CD4-positive, alpha-beta T cell treated with Interleukin-6 for 4 hours (primary cell): ENCODE results near the gene TRPM7.

Experiments used
- DNase-seq: peaks from one replicate; pipeline ENCODE4 v3.0.0-alpha.2; 2020; ENCODE audit warnings: mixed read lengths

TRPM7 gene

DNA sequence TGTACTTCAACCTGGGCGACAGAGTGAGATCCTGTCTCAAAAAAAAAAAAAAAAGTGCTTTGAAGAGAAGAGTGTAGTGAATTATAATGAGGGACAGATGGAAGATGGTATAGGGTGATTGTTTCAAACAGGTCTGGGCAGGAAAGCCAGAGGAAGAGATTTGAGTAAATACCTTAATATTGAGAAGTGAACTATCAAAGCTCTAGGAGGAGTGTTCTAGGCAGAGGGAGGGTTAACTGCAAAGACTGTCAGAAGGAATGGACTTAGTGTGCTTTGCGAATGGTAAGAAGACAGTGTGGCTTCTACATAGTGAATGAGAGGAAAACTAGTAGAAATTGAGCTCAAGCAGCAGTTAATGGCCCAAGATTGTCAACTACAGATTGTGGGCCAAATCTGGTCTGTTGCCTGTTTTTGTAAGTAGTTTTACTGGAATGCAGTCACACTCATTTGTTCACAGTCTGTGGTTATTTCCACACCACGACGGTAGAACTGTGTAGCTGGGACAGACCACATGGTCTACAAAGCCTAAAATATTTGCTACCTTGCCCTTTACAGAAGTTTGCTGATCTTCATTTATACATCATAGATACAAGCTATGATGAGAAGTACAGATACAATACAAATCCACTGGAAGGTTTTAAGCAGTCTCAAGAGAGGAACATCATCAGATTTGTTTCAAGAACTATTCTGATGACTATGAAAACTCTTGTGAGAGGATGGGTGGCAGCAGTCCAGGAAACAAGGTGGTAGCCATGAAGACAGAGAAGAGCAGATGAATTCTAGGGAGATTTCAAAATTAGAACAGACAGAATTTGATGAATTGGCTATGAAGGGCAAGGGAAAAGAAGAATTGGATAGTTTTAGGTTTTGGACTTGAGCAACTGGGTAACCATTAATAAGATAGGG, 123.6 kb downstream of the TRPM7 start:
- DNase-seq: no peak

DNA sequence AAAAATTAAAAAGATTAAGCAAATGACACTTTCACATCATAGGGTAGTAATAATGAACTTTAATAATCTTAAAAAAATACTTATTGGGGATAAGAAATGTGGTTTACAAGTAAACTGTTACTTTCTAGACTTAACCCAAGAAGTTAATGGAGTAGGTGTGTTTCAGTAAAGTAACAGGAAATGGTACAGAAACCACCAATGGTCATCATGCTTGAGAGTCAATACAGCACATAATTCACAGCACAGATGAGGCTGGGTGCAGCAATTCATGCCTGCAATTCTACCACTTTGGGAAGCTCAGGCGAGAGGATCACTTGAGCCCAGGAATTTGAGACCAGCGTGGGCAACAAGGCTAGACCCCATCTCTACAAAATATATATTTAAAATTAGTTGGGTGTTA, 128.6 kb downstream of the TRPM7 start:
- no peak for DNase-seq

DNA sequence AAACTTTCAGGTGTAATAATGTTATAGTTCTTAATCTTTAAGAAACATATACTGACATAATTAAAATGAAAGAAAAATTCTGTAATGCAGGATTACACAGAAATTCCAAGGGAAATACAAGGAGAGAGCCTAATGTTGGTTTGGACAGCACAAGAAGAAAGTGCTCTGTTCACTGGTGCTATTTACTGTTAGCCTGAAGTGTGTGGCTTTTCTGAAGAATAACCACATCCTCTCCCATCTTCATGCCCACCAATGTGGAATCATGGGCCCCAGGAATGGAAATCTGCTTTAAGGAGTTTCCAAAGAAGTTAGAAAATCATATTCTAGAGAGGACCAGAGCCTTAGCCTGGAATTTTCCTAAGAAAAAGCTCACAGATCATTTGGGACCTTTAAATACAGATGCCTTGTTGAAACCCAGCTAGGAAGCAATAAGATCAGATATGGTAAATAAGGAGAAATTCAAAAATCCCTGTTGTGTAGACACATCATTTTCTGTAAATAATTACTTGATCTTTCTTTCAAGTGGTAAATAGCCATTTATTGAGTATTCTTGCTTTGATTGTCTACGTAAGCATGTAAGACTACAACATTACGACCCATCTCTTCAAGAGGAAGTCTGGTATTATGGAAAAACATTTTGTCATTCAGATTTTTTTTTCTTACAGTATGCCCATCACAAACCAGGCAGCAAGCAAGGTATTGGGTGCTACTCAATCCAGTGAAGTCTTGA, 129.8 kb downstream of the TRPM7 start:
- no peak for DNase-seq

DNA sequence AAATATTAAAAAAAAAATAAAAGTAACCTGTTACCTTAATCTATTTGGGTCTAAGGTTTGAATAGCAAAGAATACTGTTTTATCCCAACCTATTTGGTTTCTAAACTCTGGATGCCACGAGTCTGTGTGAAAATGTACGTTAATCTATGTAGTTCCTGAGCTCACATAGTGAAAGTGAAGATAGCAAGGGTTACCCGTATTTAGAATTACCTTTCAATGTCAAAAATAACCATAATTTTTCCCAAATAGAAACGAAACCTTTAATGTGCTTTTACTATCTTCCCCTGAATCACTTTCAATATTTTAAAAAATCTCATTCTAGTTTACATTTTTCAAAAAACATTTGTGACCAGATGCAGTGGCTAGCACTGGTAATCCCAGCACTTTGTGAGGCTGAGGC, 134.4 kb downstream of the TRPM7 start:
- DNase-seq: no peak

DNA sequence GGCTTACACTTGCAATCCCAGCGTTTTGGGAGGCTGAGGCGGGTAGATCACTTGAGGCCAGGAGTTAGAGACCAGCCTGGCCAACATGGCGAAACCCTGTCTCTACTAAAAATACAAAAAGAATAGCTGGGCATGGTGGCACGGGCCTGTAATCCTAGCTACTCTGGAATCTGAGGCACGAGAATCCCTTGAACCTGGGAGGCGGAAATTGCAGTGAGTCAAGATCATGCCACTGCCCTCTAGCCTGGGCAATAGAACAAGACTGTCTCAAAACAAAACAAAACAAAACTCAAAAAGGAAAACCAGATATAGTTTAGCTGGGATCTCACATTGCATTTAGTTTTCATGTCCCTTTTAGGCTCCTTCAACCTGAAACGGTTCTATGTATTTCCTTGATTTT, 137.3 kb downstream of the TRPM7 start:
- DNase-seq: no peak

DNA sequence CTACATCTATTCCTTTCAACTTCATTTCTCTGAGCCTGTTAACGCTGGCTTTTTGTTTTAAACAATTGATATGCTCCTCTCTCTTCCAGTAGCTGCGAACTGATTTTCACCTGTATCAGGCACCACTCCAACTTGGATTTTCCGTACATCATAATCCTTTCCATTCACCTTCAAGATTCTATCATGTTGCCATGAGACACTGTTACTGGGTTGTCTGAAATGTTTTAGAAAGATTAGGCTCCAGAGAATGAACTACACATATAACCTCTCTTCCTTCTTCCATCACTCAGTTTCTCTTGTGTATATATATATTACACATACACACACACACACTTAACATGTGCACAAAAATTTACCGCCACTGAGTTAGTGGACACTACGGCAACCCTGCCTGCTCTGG, 140.0 kb downstream of the TRPM7 start, which contains the start of gene USP50:
USP50 (minus strand) TSS at position 101 of the 400 bp plus-strand sequence. CDS start 141 bp downstream, outside the sequence.
- DNase-seq: no peak

DNA sequence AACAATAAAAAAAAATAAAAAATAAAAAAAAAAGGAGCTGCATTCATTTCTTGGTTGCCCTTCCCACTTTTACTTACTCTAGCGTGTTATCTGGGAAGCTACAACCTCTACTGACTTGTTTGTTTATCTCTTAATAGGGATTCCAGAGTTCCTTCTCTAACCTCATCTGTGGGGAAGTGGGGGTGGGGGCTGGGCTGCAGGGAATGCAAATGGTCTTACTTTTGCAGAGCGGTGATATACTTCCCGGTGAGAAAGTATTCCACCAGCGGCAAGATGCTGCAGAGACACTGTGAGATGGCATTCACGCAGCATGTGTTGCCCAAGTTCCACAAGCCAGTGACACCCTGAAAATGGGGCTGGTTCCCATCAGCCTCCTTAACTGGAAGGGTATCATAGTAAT, 142.2 kb downstream of the TRPM7 start:
- no peak for DNase-seq

DNA sequence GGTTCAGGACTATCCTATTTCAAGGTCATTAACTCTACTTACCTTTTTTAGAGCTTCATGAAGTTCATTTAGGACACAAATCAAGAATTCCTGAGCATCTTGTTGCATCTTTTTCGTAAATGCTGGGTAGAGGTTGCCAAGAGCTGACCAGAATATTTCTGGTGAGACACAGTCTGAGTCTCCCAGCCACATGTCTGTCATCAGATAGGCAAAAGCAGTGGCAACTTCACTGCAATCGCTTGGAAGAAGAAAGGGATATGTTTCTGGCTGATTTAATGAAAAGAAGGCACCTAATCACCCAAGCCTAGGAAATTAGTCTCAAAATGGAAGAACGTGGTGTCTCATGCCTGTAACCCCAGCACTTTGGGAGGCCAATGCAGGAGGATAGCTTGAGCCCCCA, 143.0 kb downstream of the TRPM7 start:
- no peak for DNase-seq

DNA sequence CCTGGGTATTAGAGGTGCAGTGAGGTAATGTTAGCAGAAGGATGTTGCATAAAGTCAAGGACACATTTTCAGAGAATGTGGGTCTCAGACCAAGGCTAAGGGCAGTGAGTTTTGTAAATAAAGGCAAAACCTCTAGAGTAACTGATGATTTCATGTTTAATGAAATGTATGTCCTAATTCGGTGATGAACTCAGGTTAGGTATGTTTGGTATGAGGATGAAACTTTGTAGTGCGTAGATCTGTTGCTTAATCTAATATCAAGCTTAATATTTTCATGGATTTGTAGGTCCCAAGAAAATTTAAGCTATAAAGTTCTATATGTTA, 143.7 kb downstream of the TRPM7 start:
- no peak for DNase-seq

DNA sequence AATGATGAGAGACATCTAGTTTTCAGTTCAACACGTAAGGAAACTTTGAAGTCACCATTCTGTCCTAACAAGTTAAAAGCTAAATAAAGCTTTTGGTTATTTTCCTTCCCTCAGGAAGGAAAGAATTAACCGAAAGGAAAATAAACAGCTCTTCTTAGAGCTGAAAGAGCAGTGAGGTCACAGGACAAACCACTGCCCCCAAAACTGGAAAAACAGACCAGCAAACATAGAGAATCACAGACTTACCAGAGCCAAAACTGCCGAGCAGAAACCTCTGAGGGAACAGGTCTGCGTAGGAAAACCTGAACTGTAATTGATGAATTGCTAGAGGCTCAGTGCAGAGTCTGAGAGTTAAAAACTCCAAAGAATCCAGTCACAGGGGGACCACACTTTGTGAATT, 154.8 kb downstream of the TRPM7 start:
- no peak for DNase-seq

DNA sequence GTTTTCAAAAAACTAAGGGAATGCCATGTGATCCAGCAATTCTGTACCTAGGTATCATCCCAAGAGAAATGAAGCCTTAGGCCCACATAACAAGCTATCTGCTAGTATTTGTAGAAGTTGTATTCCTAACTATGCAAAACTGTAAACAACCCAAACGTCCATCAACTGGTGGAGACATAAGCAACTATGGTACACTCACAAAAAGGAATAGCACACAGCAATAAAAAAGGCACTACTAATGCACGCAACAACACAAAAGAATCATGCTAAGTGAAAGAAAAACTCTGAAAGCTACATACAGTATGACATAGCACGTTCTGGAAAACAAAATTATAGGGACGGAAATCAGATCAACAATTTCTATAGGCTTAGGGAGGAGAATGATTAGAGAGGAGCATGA, 155.4 kb downstream of the TRPM7 start:
- no peak for DNase-seq

DNA sequence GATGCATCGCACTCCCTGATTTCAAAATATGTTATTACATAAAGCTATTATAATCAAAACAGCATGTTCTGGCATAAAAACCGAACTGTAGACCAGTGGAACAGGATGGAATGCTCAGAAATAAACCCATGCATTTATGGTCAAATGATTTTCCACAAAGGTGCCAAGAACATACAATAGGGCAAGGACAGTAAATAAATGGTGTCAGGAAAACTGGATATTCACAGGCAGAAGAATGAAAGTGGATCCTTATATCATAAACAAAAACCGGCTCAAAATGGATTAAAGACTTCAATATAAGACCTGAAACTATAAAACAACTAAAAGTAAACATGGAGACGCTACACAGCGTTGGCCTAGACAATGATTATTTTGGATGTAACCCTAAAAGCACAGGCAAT, 162.7 kb downstream of the TRPM7 start:
- no peak for DNase-seq

DNA sequence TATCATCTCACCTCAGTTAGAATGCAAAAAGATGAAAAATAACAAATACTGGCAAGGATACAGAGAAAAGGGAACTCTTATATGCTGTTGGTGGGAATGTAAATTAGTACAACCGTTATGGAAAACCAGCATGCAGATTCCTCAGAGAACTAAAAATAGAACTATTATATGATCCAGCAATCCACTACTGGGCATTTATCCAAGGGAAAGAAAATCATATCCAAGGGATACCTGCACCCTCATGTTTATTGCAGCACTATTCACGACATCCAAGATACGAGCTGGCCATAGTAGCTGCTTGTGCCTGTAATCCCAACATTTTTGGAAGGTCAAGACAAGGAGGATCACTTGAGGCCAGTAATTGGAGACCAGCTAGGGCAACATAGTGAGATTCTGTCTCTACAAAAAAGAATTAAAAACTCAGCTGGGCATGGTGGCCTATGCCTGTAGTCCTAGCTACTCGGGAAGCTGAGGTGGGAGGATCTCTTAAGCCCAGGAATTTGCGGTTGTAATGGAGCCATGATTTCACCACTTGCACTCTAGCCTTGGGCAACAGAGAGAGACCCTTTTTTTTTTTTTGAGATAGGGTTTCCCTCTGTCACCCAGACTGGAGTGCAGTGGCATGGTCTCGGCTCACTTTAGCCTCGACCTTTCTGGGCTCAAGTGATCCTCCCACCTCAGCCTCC, 166.7 kb downstream of the TRPM7 start:
- no peak for DNase-seq

DNA sequence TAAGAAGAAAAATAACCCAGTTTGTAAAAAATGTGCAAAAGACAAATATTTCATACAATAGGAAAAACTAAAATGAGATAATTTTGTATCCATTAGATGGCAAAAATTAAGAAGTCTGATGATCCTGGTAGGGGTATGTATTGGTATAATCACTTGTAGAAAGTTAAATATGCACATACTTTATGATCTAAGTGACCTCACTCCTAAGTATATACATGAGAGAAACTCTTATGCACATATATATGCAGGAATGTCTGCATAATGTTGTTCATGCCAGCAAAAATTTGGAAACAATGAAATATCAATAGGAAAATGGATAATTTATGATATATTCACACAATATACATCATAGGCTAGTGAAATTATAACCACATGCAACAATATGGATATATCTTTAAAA, 173.6 kb downstream of the TRPM7 start:
- DNase-seq: no peak
